Measurements from ENCODE around the gene KIF19. TPM values are rescaled to one million over a fixed set of nuclear protein-coding genes. Genes with fewer than 3 reads are reported as not detected.

Gene KIF19
- total and polyA plus RNA-seq, 2 of the 4 experiments (the other 2 are of a cell fraction): not detected

- TF ChIP-seq ELK1 (IDR thresholded peaks at IDR 0.05; ENCODE audit: borderline replicate concordance, low read depth, low read length) (no peak), RCOR1 (IDR thresholded peaks at IDR 0.05; ENCODE audit: insufficient replicate concordance, low read length) (no peak), BHLHE40 (IDR thresholded peaks at IDR 0.05; ENCODE audit: low read depth, low read length) (no peak), NFE2L2 (IDR thresholded peaks at IDR 0.05; ENCODE audit: low read depth, low read length) (no peak), MAFK (IDR thresholded peaks at IDR 0.05; ENCODE audit: low read depth, low read length) (no peak), USF2 (IDR thresholded peaks at IDR 0.05; ENCODE audit: low read depth, low read length) (no peak), MXI1 (IDR thresholded peaks at IDR 0.05; ENCODE audit: borderline replicate concordance, low read depth, low read length) (no peak)
- Histone ChIP-seq H4K91ac (ENCODE audit: insufficient read depth, low read depth, low read length) (no peak overlapping the region), H3K4me1 (ENCODE audit: control insufficient read depth, insufficient read depth, low read length) (no peaks in the 10 kb centered on the region), H3K4me2 (ENCODE audit: low read depth, low read length) (no peak overlapping the region), H3K27ac (ENCODE audit: insufficient read depth, low read length) (no peak overlapping the region), H3K4me3 (ENCODE audit: insufficient read depth, low read depth, low read length) (no peak overlapping the region), H4K8ac (ENCODE audit: low read depth in 2 of 2, low read length in 2 of 2) (no peak overlapping the region), H3K4ac (ENCODE audit: low read depth, low read length) (no peak overlapping the region), H2BK20ac (ENCODE audit: low read depth, low read length) (no peak overlapping the region), H3K79me1 (ENCODE audit: low read depth in 1 of 2, low read length in 2 of 2) (no peaks in the 10 kb centered on the region), H4K20me1 (ENCODE audit: insufficient read depth, low read length) (no peaks in the 10 kb centered on the region), H3K27me3 (ENCODE audit: control insufficient read depth, insufficient read depth, low read length) (no peaks in the 10 kb centered on the region), H3K9ac (ENCODE audit: low read depth, low read length) (no peak overlapping the region), H2BK5ac (ENCODE audit: low read depth, low read length, poor library complexity, severe bottlenecking) (no peak overlapping the region), H3K9me1 (ENCODE audit: insufficient read depth, low read length) (no peaks in the 10 kb centered on the region), H3K56ac (ENCODE audit: extremely low read depth, insufficient read depth, low read length) (no peak overlapping the region), H2AK9ac (replicated peaks; ENCODE audit: low read depth, low read length, poor library complexity) (no peak overlapping the region), H3K23ac (ENCODE audit: low read depth, low read length) (no peak overlapping the region), H2BK120ac (ENCODE audit: low read depth, low read length) (no peak overlapping the region), H3K14ac (replicated peaks; ENCODE audit: low read depth, low read length) (no peak overlapping the region), H3K18ac (ENCODE audit: low read depth, low read length) (no peak overlapping the region), H3K9me3 (ENCODE audit: control insufficient read depth, insufficient read depth, low read length) (no peaks in the 10 kb centered on the region), H2AFZ (replicated peaks; ENCODE audit: low read length, poor library complexity) (no peak overlapping the region), H3K36me3 (ENCODE audit: control insufficient read depth, insufficient read depth, low read length) (no peaks in the 10 kb centered on the region), H2AK5ac (ENCODE audit: low read depth, low read length) (no peak overlapping the region), H2BK15ac (ENCODE audit: low read depth, low read length) (no peak overlapping the region), H4K5ac (ENCODE audit: low read depth, low read length) (no peak overlapping the region)
- BruUV-seq (replicated peaks): no TSS peak
- in situ Hi-C loops (cut with MboI; ENCODE audit: low sequenced_read_pairs): no loop called here
- POLR2A ChIA-PET (ENCODE audit: unreplicated experiment): no interaction called here
- WGBS, 2 experiments (ENCODE audit: extremely low coverage in 2 of 2, insufficient read length in 1 of 2): 33% methylated on average over 1 of the region's 3 CpGs; no CpG with 5 or more reads in 1 of the 2 experiments
- intact Hi-C loops (cut with micrococcal nuclease): loop anchor here (10.0 kb wide), 1 partner anchor 490 kb away; no protein-coding TSS in a partner anchor
- CTCF ChIA-PET: no interaction called here
- ATAC-seq (ENCODE audit: low read depth): no peak
- dilution Hi-C loops (cut with HindIII; ENCODE audit: low sequenced_read_pairs, unreplicated experiment): no loop called here
- no peak for DNase-seq
Observed at GRCh38 chr17:74374858-74375257, 48.8 kb downstream of the KIF19 start.
